Measurements from ENCODE around the gene FBXW7.

The FBXW7 gene

DNA sequence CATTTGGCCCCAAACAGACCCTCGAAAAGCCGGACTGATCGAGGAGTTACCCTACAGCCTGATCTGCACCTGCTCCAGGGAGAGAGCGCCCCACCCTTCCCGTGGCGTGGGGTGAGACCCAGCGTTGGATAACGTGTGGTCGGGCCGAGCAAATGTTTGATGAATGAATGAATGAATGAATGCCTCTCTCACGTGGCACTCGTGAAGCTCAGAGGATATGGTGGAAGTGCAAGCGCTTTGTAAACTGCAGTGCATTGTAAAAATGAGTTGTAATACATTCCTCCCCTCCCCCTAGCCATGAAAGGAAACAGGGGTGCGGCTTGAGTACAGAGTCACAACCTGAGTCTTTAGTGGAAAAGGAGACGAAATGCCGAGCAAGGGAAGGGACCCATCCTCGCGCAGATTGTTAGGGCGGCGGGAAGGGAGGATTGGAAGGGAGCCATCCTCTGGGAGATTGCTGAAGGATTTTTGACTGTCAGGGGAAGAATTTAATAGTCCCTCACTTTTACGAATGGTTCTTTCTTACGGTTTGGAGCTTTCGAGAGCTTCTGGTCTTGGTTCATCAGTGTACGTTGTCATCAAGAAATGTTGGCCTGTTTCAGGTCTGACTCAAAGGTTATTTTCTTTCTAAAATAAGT, 772 bp upstream of the FBXW7 start:
- TF ChIP-seq NFIC (IDR thresholded peaks at IDR 0.05): no peak
- TF ChIP-seq CEBPB (IDR thresholded peaks at IDR 0.05): no peak
- TF ChIP-seq TAF1 (IDR thresholded peaks at IDR 0.05; ENCODE audit: low read depth): no peak
- TF ChIP-seq CREB1 (IDR thresholded peaks at IDR 0.05; ENCODE audit: low read depth): no peak
- TF ChIP-seq, protein P1, sequence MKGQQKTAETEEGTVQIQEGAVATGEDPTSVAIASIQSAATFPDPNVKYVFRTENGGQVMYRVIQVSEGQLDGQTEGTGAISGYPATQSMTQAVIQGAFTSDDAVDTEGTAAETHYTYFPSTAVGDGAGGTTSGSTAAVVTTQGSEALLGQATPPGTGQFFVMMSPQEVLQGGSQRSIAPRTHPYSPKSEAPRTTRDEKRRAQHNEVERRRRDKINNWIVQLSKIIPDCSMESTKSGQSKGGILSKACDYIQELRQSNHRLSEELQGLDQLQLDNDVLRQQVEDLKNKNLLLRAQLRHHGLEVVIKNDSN (IDR thresholded peaks at IDR 0.05): 0 out of 2 replicates have a peak, but pooled peaks have one; percentile 10
- no peak for TF ChIP-seq EGR1 (IDR thresholded peaks at IDR 0.05)
- TF ChIP-seq, protein P2, sequence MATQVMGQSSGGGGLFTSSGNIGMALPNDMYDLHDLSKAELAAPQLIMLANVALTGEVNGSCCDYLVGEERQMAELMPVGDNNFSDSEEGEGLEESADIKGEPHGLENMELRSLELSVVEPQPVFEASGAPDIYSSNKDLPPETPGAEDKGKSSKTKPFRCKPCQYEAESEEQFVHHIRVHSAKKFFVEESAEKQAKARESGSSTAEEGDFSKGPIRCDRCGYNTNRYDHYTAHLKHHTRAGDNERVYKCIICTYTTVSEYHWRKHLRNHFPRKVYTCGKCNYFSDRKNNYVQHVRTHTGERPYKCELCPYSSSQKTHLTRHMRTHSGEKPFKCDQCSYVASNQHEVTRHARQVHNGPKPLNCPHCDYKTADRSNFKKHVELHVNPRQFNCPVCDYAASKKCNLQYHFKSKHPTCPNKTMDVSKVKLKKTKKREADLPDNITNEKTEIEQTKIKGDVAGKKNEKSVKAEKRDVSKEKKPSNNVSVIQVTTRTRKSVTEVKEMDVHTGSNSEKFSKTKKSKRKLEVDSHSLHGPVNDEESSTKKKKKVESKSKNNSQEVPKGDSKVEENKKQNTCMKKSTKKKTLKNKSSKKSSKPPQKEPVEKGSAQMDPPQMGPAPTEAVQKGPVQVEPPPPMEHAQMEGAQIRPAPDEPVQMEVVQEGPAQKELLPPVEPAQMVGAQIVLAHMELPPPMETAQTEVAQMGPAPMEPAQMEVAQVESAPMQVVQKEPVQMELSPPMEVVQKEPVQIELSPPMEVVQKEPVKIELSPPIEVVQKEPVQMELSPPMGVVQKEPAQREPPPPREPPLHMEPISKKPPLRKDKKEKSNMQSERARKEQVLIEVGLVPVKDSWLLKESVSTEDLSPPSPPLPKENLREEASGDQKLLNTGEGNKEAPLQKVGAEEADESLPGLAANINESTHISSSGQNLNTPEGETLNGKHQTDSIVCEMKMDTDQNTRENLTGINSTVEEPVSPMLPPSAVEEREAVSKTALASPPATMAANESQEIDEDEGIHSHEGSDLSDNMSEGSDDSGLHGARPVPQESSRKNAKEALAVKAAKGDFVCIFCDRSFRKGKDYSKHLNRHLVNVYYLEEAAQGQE (IDR thresholded peaks at IDR 0.05; ENCODE audit: low read depth): no peak
- TF ChIP-seq, protein P3, sequence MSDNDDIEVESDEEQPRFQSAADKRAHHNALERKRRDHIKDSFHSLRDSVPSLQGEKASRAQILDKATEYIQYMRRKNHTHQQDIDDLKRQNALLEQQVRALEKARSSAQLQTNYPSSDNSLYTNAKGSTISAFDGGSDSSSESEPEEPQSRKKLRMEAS (IDR thresholded peaks at IDR 0.05): peak; percentile 71; the same call in 1 of the 2 replicates
- TF ChIP-seq EP300 (IDR thresholded peaks at IDR 0.05; ENCODE audit: borderline replicate concordance): no peak
- no peak for TF ChIP-seq TCF12 (IDR thresholded peaks at IDR 0.05; ENCODE audit: low read depth)
- no peak for TF ChIP-seq TEAD4 (IDR thresholded peaks at IDR 0.05)

DNA sequence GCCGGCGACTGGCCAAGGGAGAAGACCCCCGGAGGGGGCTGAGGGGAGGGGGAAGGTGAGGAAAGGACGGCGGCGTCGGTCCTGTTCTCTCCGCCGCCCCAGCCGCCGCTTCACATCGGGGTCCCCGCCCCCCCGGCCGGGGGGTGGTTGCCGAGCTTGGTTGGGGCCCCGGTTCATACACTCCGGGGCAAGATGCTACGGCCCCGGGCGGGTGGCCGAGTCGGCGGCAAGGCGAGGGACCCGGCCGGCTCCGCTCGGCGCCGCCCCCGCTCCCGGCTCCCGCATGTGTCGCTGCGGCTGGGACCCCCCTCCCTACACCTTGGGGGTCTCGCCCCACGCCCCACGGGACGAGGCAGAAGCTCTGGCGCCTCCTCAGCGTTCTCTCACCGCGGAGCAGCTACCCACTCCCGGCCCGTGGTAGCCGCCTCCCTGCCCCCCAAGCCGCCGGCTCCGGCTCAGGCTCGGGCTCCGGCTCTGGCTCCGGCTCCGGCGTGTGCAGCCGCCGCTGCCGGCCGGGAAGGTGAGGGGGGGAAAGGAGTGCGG, 461 bp downstream of the FBXW7 start:
- TF ChIP-seq, protein P3 (IDR thresholded peaks at IDR 0.05): no peak
- TF ChIP-seq ZBTB7A (IDR thresholded peaks at IDR 0.05; ENCODE audit: low read depth) (no peak), FOXM1 (IDR thresholded peaks at IDR 0.05; ENCODE audit: borderline replicate concordance, low read depth) (no peak), TCF12 (IDR thresholded peaks at IDR 0.05; ENCODE audit: low read depth) (no peak)

DNA sequence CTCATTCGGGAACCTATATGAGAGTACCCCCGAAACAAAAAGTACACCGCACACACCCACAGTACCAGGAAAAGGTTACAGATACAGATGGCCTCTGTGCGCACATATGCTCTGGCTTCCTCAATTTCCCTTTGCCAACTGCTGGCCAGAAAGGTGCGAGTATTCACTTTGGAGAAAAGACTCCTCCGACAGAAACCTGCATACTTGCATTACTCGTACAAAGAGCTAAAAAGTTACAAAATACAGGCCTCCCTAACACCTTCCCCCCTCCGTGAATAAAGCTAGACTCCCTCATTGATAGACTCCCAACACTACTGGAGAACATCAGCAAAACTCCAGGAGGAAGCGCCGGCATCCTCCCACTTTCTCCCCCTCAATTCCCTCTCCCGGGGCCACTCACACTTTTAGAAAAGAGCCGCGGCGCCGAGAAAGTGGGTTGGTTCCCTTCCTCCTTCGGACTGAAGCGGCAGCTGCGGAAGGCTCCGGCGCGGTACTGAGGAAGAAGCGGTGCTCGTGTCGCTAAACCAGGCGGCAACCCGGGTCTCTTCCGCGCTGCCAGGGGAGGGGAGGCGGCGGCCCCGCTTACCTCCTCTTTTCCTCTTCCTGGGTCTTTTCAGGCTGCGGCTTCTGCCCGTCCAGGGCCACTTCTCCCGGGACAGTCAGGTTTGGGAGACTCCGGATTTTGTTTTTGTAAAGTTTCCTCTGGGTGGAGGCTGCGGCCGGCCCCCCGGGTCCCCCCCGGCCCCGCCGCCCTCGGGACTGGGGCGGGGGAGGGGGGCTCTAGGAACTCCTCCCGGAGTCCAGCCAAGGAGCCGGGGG, 1.1 kb downstream of the FBXW7 start:
- TF ChIP-seq, protein P3 (IDR thresholded peaks at IDR 0.05): no peak
- TF ChIP-seq CREB1 (IDR thresholded peaks at IDR 0.05; ENCODE audit: low read depth) (no peak), YY1 (IDR thresholded peaks at IDR 0.05; ENCODE audit: low read depth) (no peak), TEAD4 (IDR thresholded peaks at IDR 0.05) (no peak), ZBTB7A (IDR thresholded peaks at IDR 0.05; ENCODE audit: low read depth) (no peak), RAD21 (IDR thresholded peaks at IDR 0.05; ENCODE audit: low read depth) (no peak), FOXM1 (IDR thresholded peaks at IDR 0.05; ENCODE audit: borderline replicate concordance, low read depth) (no peak), NFIC (IDR thresholded peaks at IDR 0.05) (no peak), TAF1 (IDR thresholded peaks at IDR 0.05; ENCODE audit: low read depth) (no peak), EP300 (IDR thresholded peaks at IDR 0.05; ENCODE audit: borderline replicate concordance) (no peak), EGR1 (IDR thresholded peaks at IDR 0.05) (no peak)
- TF ChIP-seq, protein P2 (IDR thresholded peaks at IDR 0.05; ENCODE audit: low read depth): no peak
- TF ChIP-seq, protein P1 (IDR thresholded peaks at IDR 0.05): no peak

DNA sequence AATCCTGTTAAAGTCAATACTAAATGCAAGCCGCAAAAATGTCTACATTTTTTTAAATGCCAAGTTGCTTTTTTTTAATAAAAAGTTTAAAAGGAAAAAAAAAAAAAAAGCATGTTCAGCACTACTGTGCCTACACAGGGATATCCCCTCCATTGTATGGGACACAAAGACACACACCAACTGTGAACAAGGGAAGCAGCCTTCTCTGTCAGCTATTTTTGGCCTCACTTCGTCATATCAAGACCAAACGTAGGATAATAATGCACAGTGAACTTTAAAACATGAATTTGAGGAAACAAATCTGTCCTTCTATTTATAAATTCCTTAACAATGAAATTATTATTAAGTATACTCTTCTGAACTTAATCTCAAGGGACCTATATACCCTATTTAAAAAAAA, 4.4 kb downstream of the FBXW7 start:
- TF ChIP-seq ZBTB7A (IDR thresholded peaks at IDR 0.05; ENCODE audit: low read depth): no peak
- TF ChIP-seq RAD21 (IDR thresholded peaks at IDR 0.05; ENCODE audit: low read depth): no peak
- TF ChIP-seq NFIC (IDR thresholded peaks at IDR 0.05): no peak
- no peak for TF ChIP-seq YY1 (IDR thresholded peaks at IDR 0.05; ENCODE audit: low read depth)
- no peak for TF ChIP-seq CEBPB (IDR thresholded peaks at IDR 0.05)
- no peak for TF ChIP-seq FOXM1 (IDR thresholded peaks at IDR 0.05; ENCODE audit: borderline replicate concordance, low read depth)
- no peak for TF ChIP-seq CREB1 (IDR thresholded peaks at IDR 0.05; ENCODE audit: low read depth)
- TF ChIP-seq EGR1 (IDR thresholded peaks at IDR 0.05): no peak
- TF ChIP-seq EP300 (IDR thresholded peaks at IDR 0.05; ENCODE audit: borderline replicate concordance): no peak
- no peak for TF ChIP-seq TEAD4 (IDR thresholded peaks at IDR 0.05)
- TF ChIP-seq, protein P1 (IDR thresholded peaks at IDR 0.05): no peak
